ENCODE data around the gene NBL1.

The NBL1 gene

DNA sequence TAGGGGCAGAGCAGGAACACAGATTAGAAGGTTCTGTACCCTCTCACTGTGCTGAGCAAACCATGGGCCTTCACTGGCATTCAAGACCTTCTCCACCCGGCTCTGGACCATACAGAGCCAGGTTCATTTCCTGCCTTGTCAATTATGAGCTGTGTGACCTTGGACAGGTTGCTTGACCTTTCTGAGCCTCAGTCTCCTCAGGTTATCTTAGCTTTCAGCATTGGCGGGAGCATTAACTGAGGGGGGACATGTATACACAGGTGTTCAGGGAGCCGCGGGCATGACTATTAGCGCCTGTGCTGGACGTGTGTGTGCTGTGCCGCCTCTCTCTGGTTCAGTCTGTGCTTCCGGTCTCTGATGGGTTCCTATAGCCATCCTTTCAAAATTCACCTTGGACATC, 52.7 kb downstream of the NBL1 start:
- DNase-seq (ENCODE audit: low read depth): no peak
- no peak overlapping the region for H3K4me3 ChIP-seq (ENCODE audit: low read length)
- TF ChIP-seq, protein P1, sequence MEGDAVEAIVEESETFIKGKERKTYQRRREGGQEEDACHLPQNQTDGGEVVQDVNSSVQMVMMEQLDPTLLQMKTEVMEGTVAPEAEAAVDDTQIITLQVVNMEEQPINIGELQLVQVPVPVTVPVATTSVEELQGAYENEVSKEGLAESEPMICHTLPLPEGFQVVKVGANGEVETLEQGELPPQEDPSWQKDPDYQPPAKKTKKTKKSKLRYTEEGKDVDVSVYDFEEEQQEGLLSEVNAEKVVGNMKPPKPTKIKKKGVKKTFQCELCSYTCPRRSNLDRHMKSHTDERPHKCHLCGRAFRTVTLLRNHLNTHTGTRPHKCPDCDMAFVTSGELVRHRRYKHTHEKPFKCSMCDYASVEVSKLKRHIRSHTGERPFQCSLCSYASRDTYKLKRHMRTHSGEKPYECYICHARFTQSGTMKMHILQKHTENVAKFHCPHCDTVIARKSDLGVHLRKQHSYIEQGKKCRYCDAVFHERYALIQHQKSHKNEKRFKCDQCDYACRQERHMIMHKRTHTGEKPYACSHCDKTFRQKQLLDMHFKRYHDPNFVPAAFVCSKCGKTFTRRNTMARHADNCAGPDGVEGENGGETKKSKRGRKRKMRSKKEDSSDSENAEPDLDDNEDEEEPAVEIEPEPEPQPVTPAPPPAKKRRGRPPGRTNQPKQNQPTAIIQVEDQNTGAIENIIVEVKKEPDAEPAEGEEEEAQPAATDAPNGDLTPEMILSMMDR (conservative IDR thresholded peaks at IDR 0.05; ENCODE audit: low read depth, low read length): no peak

DNA sequence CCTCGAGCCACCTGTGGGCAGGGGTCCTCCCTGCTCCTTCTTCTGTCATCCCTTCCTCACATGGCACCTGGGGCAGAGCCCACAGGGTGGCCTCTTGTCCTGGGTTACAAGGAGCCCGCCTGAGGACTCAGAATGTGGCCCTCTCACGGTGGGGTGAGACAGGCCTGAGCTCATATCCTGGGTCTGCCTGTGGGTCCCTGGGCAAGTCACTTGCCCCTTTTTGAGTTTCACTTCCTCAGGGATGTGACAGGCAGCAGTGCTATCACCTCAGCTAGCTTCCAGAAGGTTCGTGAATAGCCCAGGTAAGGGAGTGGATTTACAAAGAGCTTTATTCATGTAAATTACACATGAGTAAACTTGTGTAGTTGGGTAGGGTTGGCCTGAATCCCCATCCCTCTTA, 54.1 kb downstream of the NBL1 start:
- DNase-seq (ENCODE audit: low read depth): no peak
- TF ChIP-seq, protein P1 (conservative IDR thresholded peaks at IDR 0.05; ENCODE audit: low read depth, low read length): no peak
- no peak overlapping the region for H3K4me3 ChIP-seq (ENCODE audit: low read length)

DNA sequence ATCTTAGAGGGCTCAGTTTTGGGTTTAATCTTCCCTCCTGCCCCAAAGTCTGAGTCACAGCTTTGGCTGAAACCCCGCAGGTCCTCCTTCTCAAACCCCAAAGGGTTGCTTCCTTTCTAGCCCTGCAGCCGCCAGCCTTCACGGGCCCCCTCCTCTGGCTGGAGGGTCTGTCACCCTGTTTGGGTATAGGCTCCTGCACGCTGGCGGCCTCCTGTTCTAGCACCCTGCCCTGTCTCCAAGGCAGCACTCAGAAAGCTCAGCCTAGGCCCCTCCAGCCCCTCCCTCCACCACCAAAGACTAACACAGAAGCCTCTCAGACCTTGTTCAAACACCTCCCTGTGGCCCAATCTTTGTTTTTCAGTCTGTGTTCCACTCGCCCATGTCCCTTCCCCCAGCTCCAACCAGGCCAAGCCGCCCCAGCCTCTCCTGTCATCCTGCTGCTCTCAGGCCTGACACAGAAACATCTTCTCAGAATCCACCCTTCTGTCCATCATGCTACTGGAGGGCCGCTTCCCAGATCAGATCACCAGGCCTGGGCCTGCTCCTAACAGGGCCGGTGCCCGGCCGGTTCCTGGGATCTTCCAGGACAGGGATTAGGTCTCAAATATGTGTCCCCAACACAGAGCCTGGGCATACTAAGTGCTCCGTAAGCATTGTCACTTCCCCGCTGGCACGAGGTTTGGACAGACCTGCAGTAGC, 56.1 kb downstream of the NBL1 start:
- no peak for DNase-seq (ENCODE audit: low read depth)
- H3K4me3 ChIP-seq (ENCODE audit: low read length): no peak overlapping the region
- TF ChIP-seq, protein P1 (conservative IDR thresholded peaks at IDR 0.05; ENCODE audit: low read depth, low read length): no peak

DNA sequence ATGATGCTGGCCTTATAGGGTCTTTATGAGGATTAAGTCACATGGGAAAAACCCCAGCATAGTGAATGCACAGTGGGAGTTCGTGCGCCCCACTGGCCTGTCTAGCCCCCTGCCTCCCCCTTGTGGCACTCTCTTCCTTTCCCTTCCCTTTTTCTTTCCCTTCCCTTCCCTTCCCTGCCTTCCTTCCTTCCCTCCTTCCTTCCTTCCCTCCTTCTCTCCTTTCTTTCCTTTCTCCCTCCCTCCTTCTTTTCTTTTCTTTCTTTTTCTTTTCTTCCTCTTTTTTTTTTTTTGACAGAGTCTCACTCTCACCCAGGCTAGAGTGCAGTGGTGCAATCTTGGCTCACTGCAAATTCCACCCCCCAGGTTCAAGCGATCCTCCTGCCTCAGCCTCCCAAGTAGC, 59.2 kb downstream of the NBL1 start:
- no peak overlapping the region for H3K4me3 ChIP-seq (ENCODE audit: low read length)
- no peak for DNase-seq (ENCODE audit: low read depth)
- TF ChIP-seq, protein P1 (conservative IDR thresholded peaks at IDR 0.05; ENCODE audit: low read depth, low read length): peak; percentile 6

DNA sequence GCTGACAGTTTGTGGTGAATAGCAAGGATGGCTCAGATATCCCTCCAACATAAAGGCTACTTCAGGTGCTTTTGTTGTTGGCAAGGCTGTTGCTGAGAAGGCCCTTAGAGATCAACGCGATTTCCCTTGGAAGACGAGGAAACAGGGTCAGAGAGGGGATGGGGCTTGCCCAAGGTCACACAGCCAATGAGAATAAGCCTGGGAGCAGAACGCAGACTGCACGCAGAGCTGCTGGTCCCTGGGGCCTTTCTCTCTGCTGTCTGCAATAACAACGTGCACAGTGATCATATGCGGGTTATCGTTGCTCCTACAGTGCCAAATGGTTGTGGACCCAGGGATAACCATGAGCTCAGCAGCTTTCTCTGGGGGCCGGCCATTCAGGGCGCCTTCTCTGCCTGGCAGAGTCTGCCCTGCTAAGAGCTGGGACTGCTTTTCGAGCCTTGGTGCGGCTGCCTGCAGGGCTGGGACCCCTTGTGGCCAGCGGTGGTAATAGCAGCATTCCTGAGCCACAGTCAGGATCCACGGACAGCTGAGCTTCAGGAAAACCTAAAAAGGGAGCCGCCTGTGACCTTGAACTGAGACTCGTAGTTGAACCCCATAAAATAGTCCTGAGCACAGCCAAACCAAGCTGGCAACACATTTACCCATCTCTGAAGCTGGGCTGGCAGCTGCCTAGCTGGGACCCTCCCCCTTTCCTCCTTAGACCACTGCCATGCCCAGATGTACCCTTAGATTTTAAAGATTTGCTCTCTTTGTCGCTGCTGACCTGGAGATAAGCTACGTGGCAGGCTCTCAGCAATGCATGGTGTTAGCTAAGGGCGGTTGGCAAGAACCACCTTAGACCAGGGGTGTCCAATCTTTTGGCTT, 60.4 kb downstream of the NBL1 start:
- TF ChIP-seq, protein P1 (conservative IDR thresholded peaks at IDR 0.05; ENCODE audit: low read depth, low read length): peak; percentile 98
- DNase-seq (ENCODE audit: low read depth): peak; percentile 15

DNA sequence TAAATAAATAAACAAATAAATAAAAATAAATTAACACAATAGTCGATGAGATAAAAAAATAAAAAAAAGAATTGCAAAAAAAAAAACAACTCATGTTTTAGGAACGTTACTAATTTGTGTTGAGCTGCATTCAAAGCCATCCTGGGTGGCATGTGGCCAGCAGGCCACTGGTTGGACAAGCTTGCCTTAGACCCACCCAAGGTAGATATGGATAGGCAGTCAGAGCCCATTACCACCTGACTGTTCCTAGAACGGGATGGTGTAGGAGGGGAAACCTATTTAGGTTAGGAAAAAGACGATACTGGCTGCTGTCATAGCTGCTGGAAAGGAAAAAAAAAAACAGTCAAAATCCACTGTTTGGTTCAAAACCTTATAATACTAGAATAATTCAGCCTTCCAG, 61.4 kb downstream of the NBL1 start:
- DNase-seq (ENCODE audit: low read depth): no peak
- H3K4me3 ChIP-seq (ENCODE audit: low read length): no peak overlapping the region
- TF ChIP-seq, protein P1 (conservative IDR thresholded peaks at IDR 0.05; ENCODE audit: low read depth, low read length): no peak

More for the DNA sequence above, 60.4 kb downstream of the NBL1 start:
- H3K4me3 ChIP-seq (ENCODE audit: low read length): no peak overlapping the region
